Measurements from ENCODE around the gene KNDC1.

GRCh38 chr10:133167693-133168616, 7.9 kb downstream of the KNDC1 start:
- TF ChIP-seq CTCF (optimal IDR thresholded peaks at IDR 0.05 in 1 of 3, IDR thresholded peaks at IDR 0.05 in 1 of 3, conservative IDR thresholded peaks at IDR 0.05 in 1 of 3; ENCODE audit: extremely low read depth in 1 of 3, insufficient read depth in 2 of 3, low read length in 3 of 3) (no peak), EZH2 (IDR thresholded peaks at IDR 0.05; ENCODE audit: low read length) (no peak)
